Measurements from ENCODE around the gene CETN1. TPM values are rescaled to one million over a fixed set of nuclear protein-coding genes. Genes with fewer than 3 reads are reported as not detected.

Gene CETN1
- total RNA-seq: not detected
- long read RNA-seq: 0 reads

- DNase-seq (ENCODE audit: missing footprints) (no peak), ATAC-seq (no peak)
- intact Hi-C loops (cut with DNase I): no loop called here
These were observed at the start of gene CETN1 for GRCh38 chr18:580154-580553. CETN1 (plus strand) TSS chr18:580380; CDS start chr18:580409, 29 bp downstream.

- no peak for ATAC-seq
- no peak for DNase-seq (ENCODE audit: missing footprints)
- intact Hi-C loops (cut with DNase I): no loop called here
These were observed 48.2 kb upstream of the CETN1 start for GRCh38 chr18:532018-532417.

DNA sequence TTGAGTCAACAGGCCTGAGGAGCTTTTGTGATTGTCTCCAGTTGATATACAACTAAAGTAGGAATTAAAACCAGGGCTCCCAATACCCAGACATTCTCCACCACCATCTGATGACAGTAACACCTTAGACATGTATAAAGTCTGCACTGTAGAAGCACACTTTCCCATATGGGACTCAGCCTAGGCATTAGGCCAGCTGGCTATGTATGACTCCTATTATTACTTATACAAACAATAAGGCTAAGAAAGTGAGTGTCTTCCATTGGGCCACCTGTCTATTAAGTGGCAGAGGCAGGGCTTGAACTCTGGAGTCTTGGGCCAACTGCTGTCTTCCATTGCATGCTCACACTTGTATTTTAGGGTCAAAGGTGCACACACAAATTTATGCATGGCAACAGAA, 47.5 kb upstream of the CETN1 start:
- no peak for DNase-seq (ENCODE audit: missing footprints)
- ATAC-seq: no peak
- intact Hi-C loops (cut with DNase I): no loop called here

DNA sequence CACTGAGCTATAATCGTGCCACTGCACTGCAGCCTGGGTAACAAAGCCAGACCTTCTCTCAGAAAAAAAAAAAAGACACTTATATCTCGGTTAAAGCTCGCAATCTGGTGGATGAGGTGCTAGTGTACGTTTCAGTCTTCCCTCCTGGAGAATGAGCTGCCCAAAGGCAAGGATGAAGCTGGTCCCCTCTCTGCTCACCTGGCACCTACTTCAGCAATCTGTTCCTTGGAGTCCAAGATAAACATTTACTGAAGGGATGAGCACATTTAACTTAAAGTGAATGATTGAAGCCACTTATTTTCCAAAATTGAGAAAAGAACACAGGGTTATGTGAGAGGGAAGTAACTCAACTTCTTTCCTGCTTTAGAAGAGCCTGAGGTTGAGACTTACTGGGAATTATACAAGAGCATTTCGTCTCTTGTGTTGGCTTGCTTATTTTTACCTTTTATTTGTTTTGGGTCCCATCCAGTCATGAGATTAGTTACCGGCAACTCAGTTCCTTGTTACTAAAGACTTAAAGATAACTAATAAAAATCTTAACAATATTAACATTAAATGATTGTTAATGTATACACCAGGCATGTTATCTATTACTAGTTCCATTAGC, 46.1 kb upstream of the CETN1 start:
- ATAC-seq (no peak), DNase-seq (ENCODE audit: missing footprints) (no peak)
- intact Hi-C loops (cut with DNase I): no loop called here

- no peak for ATAC-seq
- no peak for DNase-seq (ENCODE audit: missing footprints)
- intact Hi-C loops (cut with DNase I): no loop called here
These were observed 36.6 kb upstream of the CETN1 start for GRCh38 chr18:543447-544078.

GRCh38 chr18:549967-550366, 30.2 kb upstream of the CETN1 start:
- ATAC-seq (no peak), DNase-seq (ENCODE audit: missing footprints) (no peak)
- intact Hi-C loops (cut with DNase I): no loop called here

- intact Hi-C loops (cut with DNase I): no loop called here
- ATAC-seq (no peak), DNase-seq (ENCODE audit: missing footprints) (no peak)
These were observed 28.6 kb upstream of the CETN1 start for GRCh38 chr18:551404-552061.

DNA sequence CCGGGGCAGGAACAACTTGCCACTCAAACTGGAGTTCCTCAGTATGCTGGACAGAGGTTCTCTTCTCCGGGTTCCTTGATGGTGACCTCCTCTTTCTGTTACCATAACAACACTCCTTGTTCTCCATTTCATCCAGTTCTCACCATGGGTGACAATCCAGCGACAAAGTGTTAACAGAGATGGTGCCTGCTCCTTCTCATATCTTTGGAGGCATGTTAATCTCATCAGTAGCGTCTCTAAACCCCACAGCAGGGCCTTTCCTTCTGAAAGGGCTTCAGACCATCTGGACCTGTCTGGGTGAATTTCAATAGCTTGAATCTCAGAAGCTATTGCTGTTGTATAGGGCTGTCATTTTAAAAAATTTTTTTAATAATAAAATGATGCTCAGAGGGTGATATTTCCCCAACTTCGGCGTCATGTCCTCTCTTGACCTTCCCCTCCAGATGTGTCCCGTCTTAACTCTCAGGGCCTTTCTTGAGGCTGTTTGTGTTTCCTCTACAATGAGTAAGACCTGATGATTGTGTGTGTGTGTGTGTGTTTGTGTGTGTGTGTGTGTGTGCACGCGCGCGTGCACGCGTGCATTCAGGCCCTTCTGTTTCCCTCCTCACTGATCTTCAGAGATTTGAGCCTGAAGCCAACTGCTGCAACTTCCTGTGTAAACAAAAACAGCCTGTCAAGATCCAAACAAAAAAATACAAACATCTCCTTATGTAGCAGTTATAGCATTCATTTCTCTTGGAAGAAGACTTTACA, 24.3 kb upstream of the CETN1 start:
- ATAC-seq (no peak), DNase-seq (ENCODE audit: missing footprints) (no peak)
- intact Hi-C loops (cut with DNase I): no loop called here

GRCh38 chr18:564708-565561, 15.2 kb upstream of the CETN1 start:
- intact Hi-C loops (cut with DNase I): no loop called here
- ATAC-seq (peak; percentile 81), DNase-seq (ENCODE audit: missing footprints) (no peak)

GRCh38 chr18:565562-566061, 14.6 kb upstream of the CETN1 start:
- no peak for DNase-seq (ENCODE audit: missing footprints)
- no peak for ATAC-seq
- intact Hi-C loops (cut with DNase I): no loop called here

- DNase-seq (ENCODE audit: missing footprints) (no peak), ATAC-seq (no peak)
- intact Hi-C loops (cut with DNase I): no loop called here
These were observed 13.1 kb upstream of the CETN1 start for GRCh38 chr18:567122-567521.

DNA sequence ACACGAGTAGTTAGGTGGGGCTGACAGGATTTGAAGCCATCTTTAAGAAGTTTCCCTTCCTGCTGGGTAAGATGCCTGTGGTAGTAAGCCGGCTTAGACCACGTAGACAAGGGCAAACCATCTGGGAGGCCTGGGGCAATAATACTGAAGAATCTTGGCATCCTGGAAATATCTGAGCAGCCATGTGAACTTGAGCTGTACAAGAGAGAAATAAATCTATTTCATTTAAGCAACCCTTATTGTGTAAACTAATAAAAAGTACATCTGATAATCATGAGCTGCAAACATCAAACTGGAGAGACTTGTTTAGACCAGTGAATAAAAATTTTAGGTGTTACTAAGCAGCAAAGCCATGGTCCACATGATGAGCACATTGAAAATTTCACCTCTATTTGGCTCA, 11.4 kb upstream of the CETN1 start:
- DNase-seq (ENCODE audit: missing footprints): no peak
- intact Hi-C loops (cut with DNase I): no loop called here
- ATAC-seq: no peak

- intact Hi-C loops (cut with DNase I): no loop called here
- no peak for DNase-seq (ENCODE audit: missing footprints)
- ATAC-seq: no peak
These were observed 9.9 kb upstream of the CETN1 start for GRCh38 chr18:570256-570655.

- ATAC-seq: no peak
- DNase-seq (ENCODE audit: missing footprints): no peak
- intact Hi-C loops (cut with DNase I): no loop called here
These were observed 9.5 kb upstream of the CETN1 start for GRCh38 chr18:570697-571096.

GRCh38 chr18:572091-572830, 7.9 kb upstream of the CETN1 start:
- DNase-seq (ENCODE audit: missing footprints) (no peak), ATAC-seq (no peak)
- intact Hi-C loops (cut with DNase I): no loop called here

- ATAC-seq (no peak), DNase-seq (ENCODE audit: missing footprints) (no peak)
- intact Hi-C loops (cut with DNase I): no loop called here
These were observed 7.3 kb upstream of the CETN1 start for GRCh38 chr18:572831-573289.

- intact Hi-C loops (cut with DNase I): no loop called here
These were observed 6.8 kb upstream of the CETN1 start for GRCh38 chr18:573385-573784.

More at GRCh38 chr18:573385-573784, 6.8 kb upstream of the CETN1 start:
- DNase-seq (ENCODE audit: missing footprints) (no peak), ATAC-seq (no peak)
